HepG2 (cell line): ENCODE data around the gene DGAT2. TPM values are rescaled to one million over a fixed set of nuclear protein-coding genes. Genes with fewer than 3 reads are reported as not detected.

Experiments
- CREB1 ChIP-seq, 2 experiments: fragments of 450-650 bp in 1 of 2; IDR thresholded peaks; 2 replicates each; pipeline ENCODE4 v1.6.1; 2016 to 2017; ENCODE audit warnings: control low read depth in 1 of 2, mild to moderate bottlenecking in 1 of 2, missing compliant biosample characterization in 1 of 2, missing genetic modification characterization in 1 of 2
- HOXA9 ChIP-seq: sonication (generic); formaldehyde crosslinking; IDR thresholded peaks from 2 replicates; pipeline ENCODE4 v1.8.1; 2022; ENCODE audit warnings: missing genetic modification reagents, mild to moderate bottlenecking, moderate library complexity, borderline replicate concordance
- IRX3 ChIP-seq: sonication (generic); formaldehyde crosslinking; IDR thresholded peaks from 2 replicates; pipeline ENCODE4 v1.8.1; 2023; ENCODE audit warnings: mild to moderate bottlenecking, low read depth, missing genetic modification reagents, borderline replicate concordance
- KDM4B ChIP-seq: sonication (generic); formaldehyde crosslinking; IDR thresholded peaks from 2 replicates; pipeline ENCODE4 v1.4.0; 2020; ENCODE audit warnings: missing genetic modification reagents
- KDM6A ChIP-seq: IDR thresholded peaks from 2 replicates; pipeline ENCODE4 v1.6.1; 2016; ENCODE audit warnings: low read depth
- NFIC ChIP-seq: IDR thresholded peaks from 2 replicates; pipeline ENCODE4 v1.6.1; 2012; ENCODE audit warnings: mild to moderate bottlenecking, low read length, inconsistent platforms
- NR1H2 ChIP-seq: sonication (generic); formaldehyde crosslinking; IDR thresholded peaks from 2 replicates; pipeline ENCODE4 v1.8.1; 2022; ENCODE audit warnings: low read depth, missing genetic modification reagents, borderline replicate concordance
- POLR2AphosphoS2 ChIP-seq: IDR thresholded peaks from 2 replicates; pipeline ENCODE4 v1.6.1; 2011; ENCODE audit warnings: low read depth, low read length, improper control_type of control experiment
- RFX1 ChIP-seq: fragments of 450-650 bp; IDR thresholded peaks from 2 replicates; pipeline ENCODE4 v1.6.1; 2017
- SRY ChIP-seq: sonication (generic); formaldehyde crosslinking; IDR thresholded peaks from 2 replicates; pipeline ENCODE4 v1.8.0; 2022; ENCODE audit warnings: mild to moderate bottlenecking, missing genetic modification reagents
- TAF15 ChIP-seq: fragments of 200-400 bp; formaldehyde crosslinking; IDR thresholded peaks from one replicate; pipeline ENCODE4 v1.6.1; 2018; ENCODE audit warnings: mild to moderate bottlenecking, low read depth, low read length; ENCODE audit not compliant: poor library complexity, severe bottlenecking
- ZNF225 ChIP-seq: sonication (generic); formaldehyde crosslinking; IDR thresholded peaks from 2 replicates; pipeline ENCODE4 v1.4.0; 2020; ENCODE audit warnings: mild to moderate bottlenecking, missing genetic modification reagents
- ZNF557 ChIP-seq: sonication (generic); formaldehyde crosslinking; IDR thresholded peaks from 2 replicates; pipeline ENCODE4 v1.4.0; 2020; ENCODE audit warnings: missing genetic modification reagents
- polyA plus RNA-seq, 8 experiments: library from polyadenylated mRNA; depleted of rRNA in 3 of 8; stranded (reverse) in 7 of 8; unstranded in 1 of 8; fragments of >200 nt; fragmentation: Illumina TruSeq in 4 of 8; extraction: Trizol in 4 of 8; gene quantifications; 2 replicates each; pipeline versions ENCODE4 v1.2.1 to v1.2.3, GENCODE V29; 2011 to 2016; ENCODE audit warnings: low read depth in 4 of 8, missing spikeins in 1 of 8, mixed read lengths in 1 of 8; ENCODE audit not compliant: insufficient read depth in 1 of 8
- total RNA-seq, 5 experiments: library from RNA; depleted of rRNA; stranded (reverse); fragments of >200 nt; fragmentation: Illumina TruSeq; extraction: Trizol; gene quantifications; 2 replicates each; pipeline ENCODE4 v1.2.3, GENCODE V29; 2016; ENCODE audit warnings: low read depth in 1 of 5
- TF ChIP-seq, protein P1 (sequence below): sonication (generic); formaldehyde crosslinking; IDR thresholded peaks from one replicate; pipeline ENCODE4 v1.5.1; 2020; ENCODE audit warnings: mild to moderate bottlenecking, missing genetic modification reagents; ENCODE audit errors: not compliant biosample characterization
- TF ChIP-seq, protein P2 (sequence below): sonication (generic); formaldehyde crosslinking; IDR thresholded peaks from 2 replicates; pipeline ENCODE4 v1.9.0; 2021; ENCODE audit warnings: missing genetic modification reagents, mild to moderate bottlenecking, borderline replicate concordance
- TF ChIP-seq, protein P3 (sequence below): sonication (generic); formaldehyde crosslinking; IDR thresholded peaks from 2 replicates; pipeline ENCODE4 v1.9.0; 2022; ENCODE audit warnings: missing genetic modification reagents, mild to moderate bottlenecking, borderline replicate concordance
- TF ChIP-seq, protein P4 (sequence below): sonication (generic); formaldehyde crosslinking; IDR thresholded peaks from 2 replicates; pipeline ENCODE4 v1.5.0; 2020; ENCODE audit warnings: mild to moderate bottlenecking, low read depth, missing genetic modification reagents, borderline replicate concordance
- TF ChIP-seq, protein P5 (sequence below): sonication (generic); formaldehyde crosslinking; IDR thresholded peaks from 2 replicates; pipeline ENCODE4 v1.4.0; 2020; ENCODE audit warnings: mild to moderate bottlenecking, missing genetic modification reagents

Gene DGAT2
- total and polyA plus RNA-seq, 2 of the 13 experiments (the other 11 are each of a cell fraction or from before 2014, with no cell fraction given): 39.0 to 65.6 TPM

DNA sequence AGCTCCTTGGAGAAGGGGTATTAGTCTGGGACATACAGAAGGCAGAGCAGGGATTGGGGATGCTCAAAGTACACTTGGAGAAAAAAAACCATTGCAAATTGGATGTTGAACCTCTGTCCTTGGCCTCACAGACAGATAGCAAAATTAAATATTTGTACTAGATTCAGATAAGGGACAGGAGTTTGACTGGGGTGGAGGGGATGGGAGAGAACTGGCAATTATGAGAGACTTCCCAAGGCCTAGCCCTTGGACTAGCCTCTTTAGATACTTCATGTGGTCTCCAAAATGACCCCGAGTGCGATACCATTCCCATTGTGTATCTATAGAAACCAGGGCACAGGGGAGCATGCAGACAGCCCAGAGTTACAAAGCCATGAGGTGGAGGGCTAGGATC is 15.5 kb downstream of the DGAT2 start (continued):
- TF ChIP-seq, protein P1, sequence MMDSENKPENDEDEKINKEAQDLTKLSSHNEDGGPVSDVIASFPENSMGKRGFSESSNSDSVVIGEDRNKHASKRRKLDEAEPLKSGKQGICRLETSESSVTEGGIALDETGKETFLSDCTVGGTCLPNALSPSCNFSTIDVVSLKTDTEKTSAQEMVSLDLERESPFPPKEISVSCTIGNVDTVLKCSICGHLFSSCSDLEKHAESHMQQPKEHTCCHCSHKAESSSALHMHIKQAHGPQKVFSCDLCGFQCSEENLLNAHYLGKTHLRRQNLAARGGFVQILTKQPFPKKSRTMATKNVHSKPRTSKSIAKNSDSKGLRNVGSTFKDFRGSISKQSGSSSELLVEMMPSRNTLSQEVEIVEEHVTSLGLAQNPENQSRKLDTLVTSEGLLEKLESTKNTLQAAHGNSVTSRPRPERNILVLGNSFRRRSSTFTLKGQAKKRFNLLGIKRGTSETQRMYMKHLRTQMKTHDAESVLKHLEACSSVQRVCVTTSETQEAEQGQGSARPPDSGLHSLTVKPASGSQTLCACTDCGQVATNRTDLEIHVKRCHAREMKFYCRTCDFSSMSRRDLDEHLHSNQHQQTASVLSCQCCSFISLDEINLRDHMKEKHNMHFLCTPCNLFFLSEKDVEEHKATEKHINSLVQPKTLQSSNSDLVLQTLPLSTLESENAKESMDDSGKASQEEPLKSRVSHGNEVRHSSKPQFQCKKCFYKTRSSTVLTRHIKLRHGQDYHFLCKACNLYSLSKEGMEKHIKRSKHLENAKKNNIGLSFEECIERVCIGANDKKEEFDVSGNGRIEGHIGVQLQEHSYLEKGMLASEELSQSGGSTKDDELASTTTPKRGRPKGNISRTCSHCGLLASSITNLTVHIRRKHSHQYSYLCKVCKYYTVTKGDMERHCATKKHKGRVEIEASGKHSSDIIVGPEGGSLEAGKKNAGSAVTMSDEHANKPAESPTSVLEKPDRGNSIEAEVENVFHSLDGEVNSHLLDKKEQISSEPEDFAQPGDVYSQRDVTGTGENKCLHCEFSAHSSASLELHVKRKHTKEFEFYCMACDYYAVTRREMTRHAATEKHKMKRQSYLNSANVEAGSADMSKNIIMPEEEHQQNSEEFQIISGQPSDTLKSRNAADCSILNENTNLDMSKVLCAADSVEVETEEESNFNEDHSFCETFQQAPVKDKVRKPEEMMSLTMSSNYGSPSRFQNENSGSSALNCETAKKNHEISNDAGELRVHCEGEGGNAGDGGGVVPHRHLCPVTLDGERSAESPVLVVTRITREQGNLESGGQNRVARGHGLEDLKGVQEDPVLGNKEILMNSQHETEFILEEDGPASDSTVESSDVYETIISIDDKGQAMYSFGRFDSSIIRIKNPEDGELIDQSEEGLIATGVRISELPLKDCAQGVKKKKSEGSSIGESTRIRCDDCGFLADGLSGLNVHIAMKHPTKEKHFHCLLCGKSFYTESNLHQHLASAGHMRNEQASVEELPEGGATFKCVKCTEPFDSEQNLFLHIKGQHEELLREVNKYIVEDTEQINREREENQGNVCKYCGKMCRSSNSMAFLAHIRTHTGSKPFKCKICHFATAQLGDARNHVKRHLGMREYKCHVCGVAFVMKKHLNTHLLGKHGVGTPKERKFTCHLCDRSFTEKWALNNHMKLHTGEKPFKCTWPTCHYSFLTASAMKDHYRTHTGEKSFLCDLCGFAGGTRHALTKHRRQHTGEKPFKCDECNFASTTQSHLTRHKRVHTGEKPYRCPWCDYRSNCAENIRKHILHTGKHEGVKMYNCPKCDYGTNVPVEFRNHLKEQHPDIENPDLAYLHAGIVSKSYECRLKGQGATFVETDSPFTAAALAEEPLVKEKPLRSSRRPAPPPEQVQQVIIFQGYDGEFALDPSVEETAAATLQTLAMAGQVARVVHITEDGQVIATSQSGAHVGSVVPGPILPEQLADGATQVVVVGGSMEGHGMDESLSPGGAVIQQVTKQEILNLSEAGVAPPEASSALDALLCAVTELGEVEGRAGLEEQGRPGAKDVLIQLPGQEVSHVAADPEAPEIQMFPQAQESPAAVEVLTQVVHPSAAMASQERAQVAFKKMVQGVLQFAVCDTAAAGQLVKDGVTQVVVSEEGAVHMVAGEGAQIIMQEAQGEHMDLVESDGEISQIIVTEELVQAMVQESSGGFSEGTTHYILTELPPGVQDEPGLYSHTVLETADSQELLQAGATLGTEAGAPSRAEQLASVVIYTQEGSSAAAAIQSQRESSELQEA (CRISPR knock-in tag): no peak
- peak; percentile 75; the same call in 1 of the 2 replicates for TF ChIP-seq NFIC
- TF ChIP-seq, protein P2, sequence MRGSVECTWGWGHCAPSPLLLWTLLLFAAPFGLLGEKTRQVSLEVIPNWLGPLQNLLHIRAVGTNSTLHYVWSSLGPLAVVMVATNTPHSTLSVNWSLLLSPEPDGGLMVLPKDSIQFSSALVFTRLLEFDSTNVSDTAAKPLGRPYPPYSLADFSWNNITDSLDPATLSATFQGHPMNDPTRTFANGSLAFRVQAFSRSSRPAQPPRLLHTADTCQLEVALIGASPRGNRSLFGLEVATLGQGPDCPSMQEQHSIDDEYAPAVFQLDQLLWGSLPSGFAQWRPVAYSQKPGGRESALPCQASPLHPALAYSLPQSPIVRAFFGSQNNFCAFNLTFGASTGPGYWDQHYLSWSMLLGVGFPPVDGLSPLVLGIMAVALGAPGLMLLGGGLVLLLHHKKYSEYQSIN (CRISPR knock-in tag): no peak
- TF ChIP-seq POLR2AphosphoS2: no peak
- peak; percentile 82 for TF ChIP-seq KDM6A (CRISPR knock-in tag)
- TF ChIP-seq, protein P3, sequence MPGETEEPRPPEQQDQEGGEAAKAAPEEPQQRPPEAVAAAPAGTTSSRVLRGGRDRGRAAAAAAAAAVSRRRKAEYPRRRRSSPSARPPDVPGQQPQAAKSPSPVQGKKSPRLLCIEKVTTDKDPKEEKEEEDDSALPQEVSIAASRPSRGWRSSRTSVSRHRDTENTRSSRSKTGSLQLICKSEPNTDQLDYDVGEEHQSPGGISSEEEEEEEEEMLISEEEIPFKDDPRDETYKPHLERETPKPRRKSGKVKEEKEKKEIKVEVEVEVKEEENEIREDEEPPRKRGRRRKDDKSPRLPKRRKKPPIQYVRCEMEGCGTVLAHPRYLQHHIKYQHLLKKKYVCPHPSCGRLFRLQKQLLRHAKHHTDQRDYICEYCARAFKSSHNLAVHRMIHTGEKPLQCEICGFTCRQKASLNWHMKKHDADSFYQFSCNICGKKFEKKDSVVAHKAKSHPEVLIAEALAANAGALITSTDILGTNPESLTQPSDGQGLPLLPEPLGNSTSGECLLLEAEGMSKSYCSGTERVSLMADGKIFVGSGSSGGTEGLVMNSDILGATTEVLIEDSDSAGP (CRISPR knock-in tag): 0 out of 2 replicates have a peak, but pooled peaks have one; percentile 14
- no peak for TF ChIP-seq NR1H2
- TF ChIP-seq HOXA9 (CRISPR knock-in tag): no peak
- TF ChIP-seq TAF15: no peak
- TF ChIP-seq ZNF557: no peak
- TF ChIP-seq IRX3 (CRISPR knock-in tag): no peak
- TF ChIP-seq, protein P4, sequence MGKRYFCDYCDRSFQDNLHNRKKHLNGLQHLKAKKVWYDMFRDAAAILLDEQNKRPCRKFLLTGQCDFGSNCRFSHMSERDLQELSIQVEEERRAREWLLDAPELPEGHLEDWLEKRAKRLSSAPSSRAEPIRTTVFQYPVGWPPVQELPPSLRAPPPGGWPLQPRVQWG (CRISPR knock-in tag): no peak
- no peak for TF ChIP-seq SRY
- TF ChIP-seq CREB1 (IDR thresholded peaks at IDR 0.05): no peak
- TF ChIP-seq CREB1 (CRISPR knock-in tag; IDR thresholded peaks at IDR 0.05): peak; percentile 63
- TF ChIP-seq KDM4B (CRISPR knock-in tag): no peak
- TF ChIP-seq, protein P5, sequence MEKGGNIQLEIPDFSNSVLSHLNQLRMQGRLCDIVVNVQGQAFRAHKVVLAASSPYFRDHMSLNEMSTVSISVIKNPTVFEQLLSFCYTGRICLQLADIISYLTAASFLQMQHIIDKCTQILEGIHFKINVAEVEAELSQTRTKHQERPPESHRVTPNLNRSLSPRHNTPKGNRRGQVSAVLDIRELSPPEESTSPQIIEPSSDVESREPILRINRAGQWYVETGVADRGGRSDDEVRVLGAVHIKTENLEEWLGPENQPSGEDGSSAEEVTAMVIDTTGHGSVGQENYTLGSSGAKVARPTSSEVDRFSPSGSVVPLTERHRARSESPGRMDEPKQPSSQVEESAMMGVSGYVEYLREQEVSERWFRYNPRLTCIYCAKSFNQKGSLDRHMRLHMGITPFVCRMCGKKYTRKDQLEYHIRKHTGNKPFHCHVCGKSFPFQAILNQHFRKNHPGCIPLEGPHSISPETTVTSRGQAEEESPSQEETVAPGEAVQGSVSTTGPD (CRISPR knock-in tag): no peak
- no peak for TF ChIP-seq ZNF225 (CRISPR knock-in tag)
- no peak for TF ChIP-seq RFX1
